HepG2 (cell line): ENCODE data around the gene DENND1C. TPM values are rescaled to one million over a fixed set of nuclear protein-coding genes. Genes with fewer than 3 reads are reported as not detected.

Source experiments
- ATAC-seq: fragments of 200-7000 bp; cut with Tn5 transposase; 3 replicates; pipeline ENCODE4 v1.9.1; 2020; ENCODE audit warnings: mild to moderate bottlenecking, moderate library complexity
- BruUV-seq: library from RNA; stranded (reverse); fragments of 400-500 nt; replicated peaks from 2 replicates; lab custom pipeline; 2021; lab: Mats Ljungman, UMichigan
- CTCF ChIA-PET: fragments of 300-600 bp; formaldehyde crosslinking; extraction: SDS; loops from one replicate; lab custom pipeline; 2021; ENCODE audit warnings: low total read pairs, inconsistent platforms, low intra/inter-chr PET ratio; lab: Yijun Ruan, JAX
- POLR2A ChIA-PET: fragments of 350-600 bp; sonication (Branson Sonifier 250); formaldehyde crosslinking; loops from one replicate; lab custom pipeline; 2020; ENCODE audit warnings: antibody characterized with exemption, inconsistent platforms; lab: Yijun Ruan, JAX
- DNase-seq: peaks from one replicate; pipeline ENCODE4 v3.0.0-alpha.2; 2015; ENCODE audit warnings: low spot score
- FAIRE-seq: peaks from 3 replicates; lab custom pipeline; 2011; peaks lifted over from hg19 to GRCh38; lab: Jason Lieb, UNC
- H2AFZ ChIP-seq: one replicate; pipeline ENCODE4 v1.6.1; 2011; ENCODE audit warnings: low read length, inconsistent platforms
- H3K27ac ChIP-seq: fragments of 300-600 bp; 3 replicates; pipeline ENCODE4 v1.8.0; 2011; ENCODE audit warnings: mixed run types, mild to moderate bottlenecking, mixed read lengths, low read length, inconsistent platforms; ENCODE audit not compliant: insufficient read depth; ENCODE audit errors: extremely low read length
- H3K27me3 ChIP-seq, 2 experiments: fragments of 200-600 bp in 1 of 2; 2 replicates in 1 of 2; 3 replicates in 1 of 2; pipeline versions ENCODE4 v1.6.0 to v1.8.0; 2011; ENCODE audit warnings: low read length in 2 of 2, mild to moderate bottlenecking in 2 of 2, moderate library complexity in 2 of 2, inconsistent platforms in 1 of 2; ENCODE audit not compliant: insufficient read depth in 2 of 2, control insufficient read depth in 1 of 2
- H3K36me3 ChIP-seq, 2 experiments: fragments of 200-600 bp in 1 of 2; replicated peaks in 1 of 2; 2 replicates in 1 of 2; 3 replicates in 1 of 2; pipeline versions ENCODE4 v1.5.1 to v1.8.0; 2011; ENCODE audit warnings: low read length in 2 of 2, inconsistent platforms in 1 of 2; ENCODE audit not compliant: insufficient read depth in 2 of 2, control insufficient read depth in 1 of 2
- H3K4me1 ChIP-seq: 2 replicates; pipeline ENCODE4 v1.5.1; 2012; ENCODE audit warnings: low read length, inconsistent platforms; ENCODE audit not compliant: insufficient read depth
- H3K4me2 ChIP-seq: 2 replicates; pipeline ENCODE4 v1.6.0; 2011; ENCODE audit warnings: low read depth, low read length, inconsistent platforms
- H3K4me3 ChIP-seq, 3 experiments: fragments of 200-600 bp in 1 of 3; sonication (generic), shearing (Covaris generic) in 1 of 3; replicated peaks in 1 of 3; 2 replicates each; pipeline ENCODE4 v1.5.1; 2011 to 2016; ENCODE audit warnings: low read length in 3 of 3, inconsistent platforms in 2 of 3, low read depth in 2 of 3, mild to moderate bottlenecking in 2 of 3, control low read depth in 1 of 3, mixed read lengths in 1 of 3; ENCODE audit not compliant: insufficient read depth in 1 of 3
- H3K79me2 ChIP-seq: one replicate; pipeline ENCODE4 v1.6.1; 2011; ENCODE audit warnings: low read length, inconsistent platforms; ENCODE audit not compliant: insufficient read depth
- H3K9ac ChIP-seq: 2 replicates; pipeline ENCODE4 v1.6.0; 2011; ENCODE audit warnings: mild to moderate bottlenecking, low read depth, low read length, inconsistent platforms; ENCODE audit not compliant: insufficient read depth
- H3K9me3 ChIP-seq: 2 replicates; pipeline ENCODE4 v1.5.1; 2012; ENCODE audit warnings: mild to moderate bottlenecking, low read length
- H4K20me1 ChIP-seq: 2 replicates; pipeline ENCODE4 v1.6.0; 2011; ENCODE audit warnings: inconsistent platforms, mild to moderate bottlenecking, low read length, moderate library complexity; ENCODE audit not compliant: insufficient read depth
- BCL6 ChIP-seq: IDR thresholded peaks from 2 replicates; pipeline ENCODE4 v1.6.1; 2016; ENCODE audit warnings: missing genetic modification reagents, missing compliant biosample characterization
- CC2D1A ChIP-seq: sonication (generic); formaldehyde crosslinking; IDR thresholded peaks from 2 replicates; pipeline ENCODE4 v1.8.1; 2023; ENCODE audit warnings: mild to moderate bottlenecking, missing genetic modification reagents
- EHMT2 ChIP-seq: fragments of 200-600 bp; sonication (generic); IDR thresholded peaks from 2 replicates; pipeline ENCODE4 v1.7.0; 2017; ENCODE audit warnings: antibody characterized with exemption, low read depth, low read length, borderline replicate concordance
- FOXC1 ChIP-seq: sonication (generic); formaldehyde crosslinking; IDR thresholded peaks from 2 replicates; pipeline ENCODE4 v1.8.0; 2022; ENCODE audit warnings: mild to moderate bottlenecking, missing genetic modification reagents, borderline replicate concordance
- GATA4 ChIP-seq: sonication (generic); IDR thresholded peaks from 2 replicates; pipeline ENCODE4 v1.6.1; 2016; ENCODE audit warnings: antibody characterized with exemption, low read depth, borderline replicate concordance
- HNRNPK ChIP-seq: fragments of 200-400 bp; formaldehyde crosslinking; IDR thresholded peaks from 2 replicates; pipeline ENCODE4 v1.6.1; 2018; ENCODE audit warnings: low read length, low read depth, moderate library complexity, mild to moderate bottlenecking; ENCODE audit not compliant: poor library complexity, severe bottlenecking
- KDM5B ChIP-seq: sonication (generic); formaldehyde crosslinking; IDR thresholded peaks from 2 replicates; pipeline ENCODE4 v1.4.0; 2020; ENCODE audit warnings: missing genetic modification reagents, mild to moderate bottlenecking, borderline replicate concordance
- SIX1 ChIP-seq: sonication (generic); formaldehyde crosslinking; IDR thresholded peaks from 2 replicates; pipeline ENCODE4 v1.4.0; 2020; ENCODE audit warnings: missing genetic modification reagents, borderline replicate concordance
- TIGD3 ChIP-seq: sonication (generic); formaldehyde crosslinking; IDR thresholded peaks from 2 replicates; pipeline ENCODE4 v1.5.1; 2020; ENCODE audit warnings: mild to moderate bottlenecking, missing genetic modification reagents, borderline replicate concordance
- WGBS: methylation state at CpG from one replicate; pipeline ENCODE4 v1.1.6; 2017; ENCODE audit warnings: low lambda C conversion rate; 5-methylcytosine and 5-hydroxymethylcytosine counted together
- in situ Hi-C: cut with HindIII; loops from 2 replicates; pipeline ENCODE4 v1.10.0; 2017; ENCODE audit warnings: low pct_unique_long_range_greater_than_20kb; ENCODE audit not compliant: extremely low pct_ligation_motif_present
- intact Hi-C: fragments of 100-400 bp; cut with micrococcal nuclease; formaldehyde crosslinking; loops from one replicate; pipeline ENCODE4 v1.10.0; 2022; ENCODE audit not compliant: unreplicated experiment
- polyA plus RNA-seq, 8 experiments: library from polyadenylated mRNA; depleted of rRNA in 3 of 8; stranded (reverse) in 7 of 8; unstranded in 1 of 8; fragments of >200 nt; fragmentation: Illumina TruSeq in 4 of 8; extraction: Trizol in 4 of 8; gene quantifications; 2 replicates each; pipeline versions ENCODE4 v1.2.1 to v1.2.3, GENCODE V29; 2011 to 2016; ENCODE audit warnings: low read depth in 4 of 8, missing spikeins in 1 of 8, mixed read lengths in 1 of 8; ENCODE audit not compliant: insufficient read depth in 1 of 8
- total RNA-seq, 5 experiments: library from RNA; depleted of rRNA; stranded (reverse); fragments of >200 nt; fragmentation: Illumina TruSeq; extraction: Trizol; gene quantifications; 2 replicates each; pipeline ENCODE4 v1.2.3, GENCODE V29; 2016; ENCODE audit warnings: low read depth in 1 of 5
- TF ChIP-seq, protein P1 (sequence below): sonication (generic); formaldehyde crosslinking; IDR thresholded peaks from 2 replicates; pipeline ENCODE4 v1.4.0; 2020; ENCODE audit warnings: missing genetic modification reagents, borderline replicate concordance
- TF ChIP-seq, protein P2 (sequence below): sonication (generic); formaldehyde crosslinking; IDR thresholded peaks from 2 replicates; pipeline ENCODE4 v1.4.0; 2020; ENCODE audit warnings: missing genetic modification reagents
- TF ChIP-seq, protein P3 (sequence below): sonication (generic); formaldehyde crosslinking; IDR thresholded peaks from 2 replicates; pipeline ENCODE4 v1.5.0; 2020; ENCODE audit warnings: missing genetic modification reagents

DENND1C gene
- total and polyA plus RNA-seq, 2 of the 13 experiments (the other 11 are each of a cell fraction or from before 2014, with no cell fraction given): 0.04 to 0.73 TPM

DNA sequence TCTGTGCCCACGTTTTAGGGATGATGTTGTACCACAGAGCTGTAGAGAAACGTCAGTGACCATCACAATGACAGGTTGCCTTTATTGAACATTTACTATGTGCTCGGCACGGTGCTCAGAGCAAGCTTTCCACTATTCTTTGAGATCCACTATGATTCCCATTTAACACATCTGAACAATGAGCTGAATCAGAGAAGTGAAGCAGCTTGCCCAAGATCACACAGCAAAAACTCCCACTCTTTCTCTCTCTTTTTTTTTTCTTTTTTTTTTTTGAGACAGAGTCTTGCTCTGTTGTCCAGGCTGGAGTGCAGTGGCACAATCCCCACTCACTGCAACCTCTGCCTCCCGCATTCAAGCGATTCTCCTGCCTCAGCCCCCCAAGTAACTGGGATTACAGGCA, 41.1 kb upstream of the DENND1C start:
- Histone ChIP-seq H2AFZ (no peak overlapping the region), H3K4me2 (no peak overlapping the region), H3K27me3 (no peaks in the 10 kb centered on the region), H3K79me2 (no peaks in the 10 kb centered on the region), H4K20me1 (no peaks in the 10 kb centered on the region), H3K27ac (no peak overlapping the region), H3K4me1 (peaks cover 14% of the 10 kb centered on the region; the same call in 1 of the 2 replicates), H3K9ac (no peak overlapping the region), H3K9me3 (no peaks in the 10 kb centered on the region), H3K4me3 (no peak overlapping the region), H3K36me3 (no peaks in the 10 kb centered on the region)
- BruUV-seq: no TSS peak
- POLR2A ChIA-PET: no interaction called here
- in situ Hi-C loops: no loop called here
- CTCF ChIA-PET: no interaction called here
- DNase-seq (no peak), ATAC-seq (no peak), FAIRE-seq (no peak)
- intact Hi-C loops: no loop called here
- TF ChIP-seq HNRNPK: no peak
- no peak for TF ChIP-seq TIGD3 (CRISPR knock-in tag)
- TF ChIP-seq, protein P1, sequence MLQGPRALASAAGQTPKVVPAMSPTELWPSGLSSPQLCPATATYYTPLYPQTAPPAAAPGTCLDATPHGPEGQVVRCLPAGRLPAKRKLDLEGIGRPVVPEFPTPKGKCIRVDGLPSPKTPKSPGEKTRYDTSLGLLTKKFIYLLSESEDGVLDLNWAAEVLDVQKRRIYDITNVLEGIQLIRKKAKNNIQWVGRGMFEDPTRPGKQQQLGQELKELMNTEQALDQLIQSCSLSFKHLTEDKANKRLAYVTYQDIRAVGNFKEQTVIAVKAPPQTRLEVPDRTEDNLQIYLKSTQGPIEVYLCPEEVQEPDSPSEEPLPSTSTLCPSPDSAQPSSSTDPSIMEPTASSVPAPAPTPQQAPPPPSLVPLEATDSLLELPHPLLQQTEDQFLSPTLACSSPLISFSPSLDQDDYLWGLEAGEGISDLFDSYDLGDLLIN: no peak
- TF ChIP-seq CC2D1A (CRISPR knock-in tag): no peak
- TF ChIP-seq KDM5B (CRISPR knock-in tag): no peak
- TF ChIP-seq, protein P2, sequence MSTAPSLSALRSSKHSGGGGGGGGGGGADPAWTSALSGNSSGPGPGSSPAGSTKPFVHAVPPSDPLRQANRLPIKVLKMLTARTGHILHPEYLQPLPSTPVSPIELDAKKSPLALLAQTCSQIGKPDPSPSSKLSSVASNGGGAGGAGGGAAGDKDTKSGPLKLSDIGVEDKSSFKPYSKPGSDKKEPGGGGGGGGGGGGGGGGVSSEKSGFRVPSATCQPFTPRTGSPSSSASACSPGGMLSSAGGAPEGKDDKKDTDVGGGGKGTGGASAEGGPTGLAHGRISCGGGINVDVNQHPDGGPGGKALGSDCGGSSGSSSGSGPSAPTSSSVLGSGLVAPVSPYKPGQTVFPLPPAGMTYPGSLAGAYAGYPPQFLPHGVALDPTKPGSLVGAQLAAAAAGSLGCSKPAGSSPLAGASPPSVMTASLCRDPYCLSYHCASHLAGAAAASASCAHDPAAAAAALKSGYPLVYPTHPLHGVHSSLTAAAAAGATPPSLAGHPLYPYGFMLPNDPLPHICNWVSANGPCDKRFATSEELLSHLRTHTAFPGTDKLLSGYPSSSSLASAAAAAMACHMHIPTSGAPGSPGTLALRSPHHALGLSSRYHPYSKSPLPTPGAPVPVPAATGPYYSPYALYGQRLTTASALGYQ (CRISPR knock-in tag): no peak
- no peak for TF ChIP-seq SIX1 (CRISPR knock-in tag)
- no peak for TF ChIP-seq GATA4
- TF ChIP-seq BCL6 (CRISPR knock-in tag): no peak
- TF ChIP-seq, protein P3, sequence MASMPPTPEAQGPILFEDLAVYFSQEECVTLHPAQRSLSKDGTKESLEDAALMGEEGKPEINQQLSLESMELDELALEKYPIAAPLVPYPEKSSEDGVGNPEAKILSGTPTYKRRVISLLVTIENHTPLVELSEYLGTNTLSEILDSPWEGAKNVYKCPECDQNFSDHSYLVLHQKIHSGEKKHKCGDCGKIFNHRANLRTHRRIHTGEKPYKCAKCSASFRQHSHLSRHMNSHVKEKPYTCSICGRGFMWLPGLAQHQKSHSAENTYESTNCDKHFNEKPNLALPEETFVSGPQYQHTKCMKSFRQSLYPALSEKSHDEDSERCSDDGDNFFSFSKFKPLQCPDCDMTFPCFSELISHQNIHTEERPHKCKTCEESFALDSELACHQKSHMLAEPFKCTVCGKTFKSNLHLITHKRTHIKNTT (CRISPR knock-in tag): no peak
- TF ChIP-seq FOXC1 (CRISPR knock-in tag): no peak
- TF ChIP-seq EHMT2: no peak
- 47% methylated on average over 6 of the region's 6 CpGs for WGBS
